GM19468 (cell line): Measurements from ENCODE around the gene ATXN1.

Experiments used
- ATAC-seq: cut with Tn5 transposase; IDR thresholded peaks from one replicate; pipeline ENCODE4 v1.9.1; 2021; ENCODE audit warnings: mild to moderate bottlenecking, moderate library complexity, moderate number of reproducible peaks; ENCODE audit not compliant: unreplicated experiment; ENCODE audit errors: extremely low read depth

The ATXN1 gene

GRCh38 chr6:16749516-16750485 is 11.5 kb downstream of the ATXN1 start:
- ATAC-seq: no peak

- no peak for ATAC-seq
These were observed 13.3 kb downstream of the ATXN1 start for GRCh38 chr6:16748025-16748319.

GRCh38 chr6:16747232-16748024 is 13.8 kb downstream of the ATXN1 start:
- no peak for ATAC-seq

- ATAC-seq: no peak
These were observed 14.4 kb downstream of the ATXN1 start for GRCh38 chr6:16746812-16747211.

- no peak for ATAC-seq
These were observed 14.9 kb downstream of the ATXN1 start for GRCh38 chr6:16746401-16746800.

- ATAC-seq: no peak
These were observed 17.5 kb downstream of the ATXN1 start for GRCh38 chr6:16743664-16744210.

GRCh38 chr6:16742116-16742515 is 19.1 kb downstream of the ATXN1 start:
- ATAC-seq: no peak

GRCh38 chr6:16741112-16742016 is 19.9 kb downstream of the ATXN1 start:
- no peak for ATAC-seq

- ATAC-seq: no peak
These were observed 21.2 kb downstream of the ATXN1 start for GRCh38 chr6:16740097-16740496.

- ATAC-seq: no peak
These were observed 21.9 kb downstream of the ATXN1 start for GRCh38 chr6:16739329-16739801.

- ATAC-seq: no peak
These were observed 23.3 kb downstream of the ATXN1 start for GRCh38 chr6:16737925-16738324.

- ATAC-seq: no peak
These were observed 24.1 kb downstream of the ATXN1 start for GRCh38 chr6:16736856-16737775.

- ATAC-seq: no peak
These were observed 26.2 kb downstream of the ATXN1 start for GRCh38 chr6:16735014-16735413.

- no peak for ATAC-seq
These were observed 28.2 kb downstream of the ATXN1 start for GRCh38 chr6:16733085-16733484.

- peak; percentile 92 for ATAC-seq
These were observed 29.7 kb downstream of the ATXN1 start for GRCh38 chr6:16731478-16732051.

- no peak for ATAC-seq
These were observed 30.4 kb downstream of the ATXN1 start for GRCh38 chr6:16730738-16731477.

- ATAC-seq: no peak
These were observed 31.5 kb downstream of the ATXN1 start for GRCh38 chr6:16729744-16730143.

- no peak for ATAC-seq
These were observed 32.0 kb downstream of the ATXN1 start for GRCh38 chr6:16729183-16729691.
